ENCODE measurements around the gene CARD8.

CARD8 gene

DNA sequence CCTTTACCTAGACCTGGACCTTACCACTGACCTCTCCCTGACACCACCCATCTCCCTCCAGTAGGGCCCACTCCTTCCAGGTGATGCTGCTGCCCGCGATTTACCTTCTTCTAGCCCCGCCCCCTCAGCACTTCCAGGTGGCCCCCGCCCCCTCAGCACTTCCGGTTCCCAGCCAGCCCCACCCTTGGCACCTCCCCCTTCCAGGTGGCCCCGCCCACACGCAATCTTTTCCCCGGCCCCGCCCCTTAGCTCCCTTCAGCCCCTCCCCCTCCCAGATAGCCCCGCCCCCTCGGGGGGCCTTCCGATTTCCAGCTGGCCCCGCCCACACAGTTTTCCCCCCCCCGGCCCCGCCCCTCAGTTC is 86.2 kb downstream of the CARD8 start:
- Histone ChIP-seq H3K27ac (replicated peaks) (peak overlapping the region; percentile 97), H3K27me3 (ENCODE audit: insufficient read depth, poor library complexity, severe bottlenecking) (no peaks in the 10 kb centered on the region), H3K4me3 (replicated peaks; ENCODE audit: insufficient read depth, low read length) (peak overlapping the region; percentile 98)
- peak; percentile 46 to 72 for DNase-seq (ENCODE audit: low read depth in 1 of 2, low spot score in 1 of 2)
- TF ChIP-seq, protein P1, sequence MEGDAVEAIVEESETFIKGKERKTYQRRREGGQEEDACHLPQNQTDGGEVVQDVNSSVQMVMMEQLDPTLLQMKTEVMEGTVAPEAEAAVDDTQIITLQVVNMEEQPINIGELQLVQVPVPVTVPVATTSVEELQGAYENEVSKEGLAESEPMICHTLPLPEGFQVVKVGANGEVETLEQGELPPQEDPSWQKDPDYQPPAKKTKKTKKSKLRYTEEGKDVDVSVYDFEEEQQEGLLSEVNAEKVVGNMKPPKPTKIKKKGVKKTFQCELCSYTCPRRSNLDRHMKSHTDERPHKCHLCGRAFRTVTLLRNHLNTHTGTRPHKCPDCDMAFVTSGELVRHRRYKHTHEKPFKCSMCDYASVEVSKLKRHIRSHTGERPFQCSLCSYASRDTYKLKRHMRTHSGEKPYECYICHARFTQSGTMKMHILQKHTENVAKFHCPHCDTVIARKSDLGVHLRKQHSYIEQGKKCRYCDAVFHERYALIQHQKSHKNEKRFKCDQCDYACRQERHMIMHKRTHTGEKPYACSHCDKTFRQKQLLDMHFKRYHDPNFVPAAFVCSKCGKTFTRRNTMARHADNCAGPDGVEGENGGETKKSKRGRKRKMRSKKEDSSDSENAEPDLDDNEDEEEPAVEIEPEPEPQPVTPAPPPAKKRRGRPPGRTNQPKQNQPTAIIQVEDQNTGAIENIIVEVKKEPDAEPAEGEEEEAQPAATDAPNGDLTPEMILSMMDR (IDR thresholded peaks at IDR 0.05; ENCODE audit: insufficient read depth, low read length) = no peak
- TF ChIP-seq POLR2AphosphoS5 (IDR thresholded peaks at IDR 0.05; ENCODE audit: low read depth) = no peak
- TF ChIP-seq SPI1 (IDR thresholded peaks at IDR 0.05; ENCODE audit: borderline replicate concordance, low read depth) = no peak
- TF ChIP-seq, protein P2, sequence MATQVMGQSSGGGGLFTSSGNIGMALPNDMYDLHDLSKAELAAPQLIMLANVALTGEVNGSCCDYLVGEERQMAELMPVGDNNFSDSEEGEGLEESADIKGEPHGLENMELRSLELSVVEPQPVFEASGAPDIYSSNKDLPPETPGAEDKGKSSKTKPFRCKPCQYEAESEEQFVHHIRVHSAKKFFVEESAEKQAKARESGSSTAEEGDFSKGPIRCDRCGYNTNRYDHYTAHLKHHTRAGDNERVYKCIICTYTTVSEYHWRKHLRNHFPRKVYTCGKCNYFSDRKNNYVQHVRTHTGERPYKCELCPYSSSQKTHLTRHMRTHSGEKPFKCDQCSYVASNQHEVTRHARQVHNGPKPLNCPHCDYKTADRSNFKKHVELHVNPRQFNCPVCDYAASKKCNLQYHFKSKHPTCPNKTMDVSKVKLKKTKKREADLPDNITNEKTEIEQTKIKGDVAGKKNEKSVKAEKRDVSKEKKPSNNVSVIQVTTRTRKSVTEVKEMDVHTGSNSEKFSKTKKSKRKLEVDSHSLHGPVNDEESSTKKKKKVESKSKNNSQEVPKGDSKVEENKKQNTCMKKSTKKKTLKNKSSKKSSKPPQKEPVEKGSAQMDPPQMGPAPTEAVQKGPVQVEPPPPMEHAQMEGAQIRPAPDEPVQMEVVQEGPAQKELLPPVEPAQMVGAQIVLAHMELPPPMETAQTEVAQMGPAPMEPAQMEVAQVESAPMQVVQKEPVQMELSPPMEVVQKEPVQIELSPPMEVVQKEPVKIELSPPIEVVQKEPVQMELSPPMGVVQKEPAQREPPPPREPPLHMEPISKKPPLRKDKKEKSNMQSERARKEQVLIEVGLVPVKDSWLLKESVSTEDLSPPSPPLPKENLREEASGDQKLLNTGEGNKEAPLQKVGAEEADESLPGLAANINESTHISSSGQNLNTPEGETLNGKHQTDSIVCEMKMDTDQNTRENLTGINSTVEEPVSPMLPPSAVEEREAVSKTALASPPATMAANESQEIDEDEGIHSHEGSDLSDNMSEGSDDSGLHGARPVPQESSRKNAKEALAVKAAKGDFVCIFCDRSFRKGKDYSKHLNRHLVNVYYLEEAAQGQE (IDR thresholded peaks at IDR 0.05; ENCODE audit: insufficient replicate concordance, low read depth) = no peak
- no peak for TF ChIP-seq GABPA (IDR thresholded peaks at IDR 0.05; ENCODE audit: low read depth)

DNA sequence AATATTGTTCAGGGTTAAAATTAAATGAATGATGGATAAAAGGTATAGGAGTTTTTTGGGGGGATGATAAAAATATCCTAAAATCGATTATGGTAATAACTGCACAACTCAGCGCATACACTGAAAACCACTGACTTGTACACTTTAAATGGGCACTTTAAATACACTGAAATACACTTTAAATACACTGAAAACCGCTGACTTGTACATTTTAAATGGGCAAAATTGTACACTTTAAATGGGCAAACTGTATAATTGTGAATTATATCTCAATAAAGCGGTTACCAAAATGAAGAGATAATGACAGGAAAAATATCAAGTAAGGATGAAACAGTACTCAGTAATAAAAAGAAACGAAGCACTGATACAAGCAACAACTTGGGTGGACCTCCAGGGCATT is 87.0 kb downstream of the CARD8 start:
- no peak overlapping the region for H3K27ac ChIP-seq (replicated peaks)
- H3K4me3 ChIP-seq (replicated peaks; ENCODE audit: insufficient read depth, low read length) = no peak overlapping the region
- no peaks in the 10 kb centered on the region for H3K27me3 ChIP-seq (ENCODE audit: insufficient read depth, poor library complexity, severe bottlenecking)
- no peak for TF ChIP-seq SPI1 (IDR thresholded peaks at IDR 0.05; ENCODE audit: borderline replicate concordance, low read depth)
- TF ChIP-seq, protein P2 (IDR thresholded peaks at IDR 0.05; ENCODE audit: insufficient replicate concordance, low read depth) = no peak
- TF ChIP-seq, protein P1 (IDR thresholded peaks at IDR 0.05; ENCODE audit: insufficient read depth, low read length) = no peak
- no peak for TF ChIP-seq POLR2AphosphoS5 (IDR thresholded peaks at IDR 0.05; ENCODE audit: low read depth)
- TF ChIP-seq GABPA (IDR thresholded peaks at IDR 0.05; ENCODE audit: low read depth) = no peak
- no peak for DNase-seq (ENCODE audit: low read depth in 1 of 2, low spot score in 1 of 2)

DNA sequence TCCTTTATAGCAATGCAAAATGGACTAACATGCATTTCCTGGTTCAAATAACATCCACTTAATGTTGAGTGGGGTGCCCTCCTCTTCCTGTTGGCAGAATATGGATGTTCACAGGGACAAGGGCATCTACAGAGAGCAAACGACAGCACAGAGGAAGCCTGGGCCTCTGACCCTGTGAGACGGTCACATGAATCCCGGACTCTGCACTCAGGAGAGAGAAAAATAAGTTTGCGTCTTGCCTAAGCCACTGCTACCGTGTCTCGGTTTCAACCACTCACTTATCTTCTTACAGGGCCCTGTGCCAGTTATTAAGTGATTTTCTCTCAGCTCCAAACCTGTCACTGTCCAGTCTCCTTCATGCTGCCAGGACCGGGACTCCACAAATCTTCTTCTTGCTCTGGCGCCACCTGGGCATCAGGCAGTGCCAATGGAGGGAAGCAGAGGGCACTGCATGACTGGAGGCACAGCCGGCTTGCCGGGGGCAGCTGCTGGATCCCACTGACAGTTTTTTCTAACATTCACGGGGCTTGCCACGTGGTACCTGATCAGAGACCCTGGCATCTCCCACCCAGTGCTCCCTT is 97.4 kb downstream of the CARD8 start:
- Histone ChIP-seq H3K4me3 (replicated peaks; ENCODE audit: insufficient read depth, low read length) (no peak overlapping the region), H3K27ac (replicated peaks) (no peak overlapping the region), H3K27me3 (ENCODE audit: insufficient read depth, poor library complexity, severe bottlenecking) (no peaks in the 10 kb centered on the region)
- DNase-seq (ENCODE audit: low read depth in 1 of 2, low spot score in 1 of 2) = no peak
- TF ChIP-seq POLR2AphosphoS5 (IDR thresholded peaks at IDR 0.05; ENCODE audit: low read depth) (no peak), SPI1 (IDR thresholded peaks at IDR 0.05; ENCODE audit: borderline replicate concordance, low read depth) (no peak)
- TF ChIP-seq, protein P2 (IDR thresholded peaks at IDR 0.05; ENCODE audit: insufficient replicate concordance, low read depth) = no peak

All from HL-60 (cell line).